Progenitor cell of endocrine pancreas (in vitro differentiated cells): Measurements from ENCODE around the gene RPS27. TPM values are rescaled to one million over a fixed set of nuclear protein-coding genes. Genes with fewer than 3 reads are reported as not detected.

ENCODE experiments used
- DNase-seq: peaks from one replicate; pipeline ENCODE4 v3.0.0; 2021; ENCODE audit warnings: low spot score; ENCODE audit not compliant: unreplicated experiment
- H3K27ac Mint-ChIP-seq: 2 replicates; pipeline ENCODE4 v1.8.0; 2021; ENCODE audit warnings: mild to moderate bottlenecking, moderate library complexity, mixed read lengths
- H3K27me3 Mint-ChIP-seq: 2 replicates; pipeline ENCODE4 v1.8.0; 2021; ENCODE audit warnings: mixed read lengths
- H3K36me3 Mint-ChIP-seq: 2 replicates; pipeline ENCODE4 v1.8.0; 2022; ENCODE audit warnings: mixed read lengths; ENCODE audit not compliant: insufficient read depth
- H3K4me1 Mint-ChIP-seq: 2 replicates; pipeline ENCODE4 v1.8.0; 2021; ENCODE audit warnings: low read depth, mixed read lengths
- H3K4me3 Mint-ChIP-seq: 2 replicates; pipeline ENCODE4 v1.8.0; 2021; ENCODE audit warnings: low read depth, mild to moderate bottlenecking, moderate library complexity, mixed read lengths
- H3K9me3 Mint-ChIP-seq: 2 replicates; pipeline ENCODE4 v1.8.0; 2021; ENCODE audit warnings: low read depth, mixed read lengths
- CTCF ChIP-seq: fragments of 200-600 bp; sonication (generic); IDR thresholded peaks from one replicate; pipeline ENCODE4 v1.5.0; 2021; ENCODE audit warnings: antibody characterized with exemption, mild to moderate bottlenecking; ENCODE audit not compliant: unreplicated experiment
- total RNA-seq: library from RNA; stranded (reverse); gene quantifications from 2 replicates; pipeline ENCODE4 v1.2.1, GENCODE V29; 2021

RPS27 gene
- total RNA-seq, 1 donor from 2014 or later, result 2,294 TPM

GRCh38 chr1:153944827-153945117 lies 45.8 kb upstream of the RPS27 start:
- Mint-ChIP-seq H3K4me1 (peaks cover 7% of the 10 kb centered on the region), H3K36me3 (peaks cover 6% of the 10 kb centered on the region), H3K9me3 (no peaks in the 10 kb centered on the region), H3K4me3 (peak overlapping the region; percentile 75), H3K27me3 (no peaks in the 10 kb centered on the region), H3K27ac (no peak overlapping the region)
- no peak for TF ChIP-seq CTCF
- DNase-seq, result no peak

- no peak for TF ChIP-seq CTCF
- no peak for DNase-seq
- Mint-ChIP-seq H3K27me3 (no peaks in the 10 kb centered on the region), H3K36me3 (peaks cover 6% of the 10 kb centered on the region), H3K27ac (peak overlapping the region; percentile 94), H3K9me3 (no peaks in the 10 kb centered on the region), H3K4me1 (peaks cover 7% of the 10 kb centered on the region), H3K4me3 (peak overlapping the region; percentile 75)
Observed at GRCh38 chr1:153945131-153945794, 45.3 kb upstream of the RPS27 start.

- H3K27me3 Mint-ChIP-seq, result no peaks in the 10 kb centered on the region
- no peaks in the 10 kb centered on the region for H3K9me3 Mint-ChIP-seq
- H3K27ac Mint-ChIP-seq, result peak overlapping the region; percentile 94
- peaks cover 8% of the 10 kb centered on the region for H3K36me3 Mint-ChIP-seq
- TF ChIP-seq CTCF, result no peak
- peak; percentile 35 for DNase-seq
- peak overlapping the region; percentile 75 for H3K4me3 Mint-ChIP-seq
- H3K4me1 Mint-ChIP-seq, result peaks cover 7% of the 10 kb centered on the region
Observed at GRCh38 chr1:153945795-153946621, 44.6 kb upstream of the RPS27 start.

- peak within 1 kb of the TSS; percentile 94 for H3K27ac Mint-ChIP-seq
- H3K4me3 Mint-ChIP-seq, result peak within 1 kb of the TSS; percentile 75
- no peaks in the 10 kb centered on the region for H3K27me3 Mint-ChIP-seq
- TF ChIP-seq CTCF, result peak; percentile 91
- H3K9me3 Mint-ChIP-seq, result no peaks in the 10 kb centered on the region
- DNase-seq, result peak; percentile 77
- peaks cover 7% of the 10 kb centered on the region for H3K4me1 Mint-ChIP-seq
- H3K36me3 Mint-ChIP-seq, result peaks cover 9% of the 10 kb centered on the region
Observed at GRCh38 chr1:153946622-153947241, 43.8 kb upstream of the RPS27 start, which contains the start of gene DENND4B. Gene DENND4B (minus strand): TSS chr1:153946718. CDS start chr1:153944374, 2,344 bp downstream.

- H3K4me3 Mint-ChIP-seq, result no peak overlapping the region
- H3K9me3 Mint-ChIP-seq, result no peaks in the 10 kb centered on the region
- H3K27me3 Mint-ChIP-seq, result no peaks in the 10 kb centered on the region
- peaks cover 11% of the 10 kb centered on the region for H3K36me3 Mint-ChIP-seq
- H3K27ac Mint-ChIP-seq, result no peak overlapping the region
- DNase-seq, result no peak
- no peak for TF ChIP-seq CTCF
- H3K4me1 Mint-ChIP-seq, result peaks cover 9% of the 10 kb centered on the region
Observed at GRCh38 chr1:153951183-153951582, 39.4 kb upstream of the RPS27 start.
